T-helper 2 cell (primary cell): ENCODE data around the gene PARP16.

Experiments used
- DNase-seq, 5 experiments: peaks; one replicate each; pipeline versions ENCODE4 v3.0.0 to v3.0.0-alpha.2; 2012 to 2022
- total RNA-seq, 2 donors: gene quantifications; one replicate each; lab custom pipeline; 2026; lab: John Stamatoyannopoulos, UW

PARP16 gene, protein sequence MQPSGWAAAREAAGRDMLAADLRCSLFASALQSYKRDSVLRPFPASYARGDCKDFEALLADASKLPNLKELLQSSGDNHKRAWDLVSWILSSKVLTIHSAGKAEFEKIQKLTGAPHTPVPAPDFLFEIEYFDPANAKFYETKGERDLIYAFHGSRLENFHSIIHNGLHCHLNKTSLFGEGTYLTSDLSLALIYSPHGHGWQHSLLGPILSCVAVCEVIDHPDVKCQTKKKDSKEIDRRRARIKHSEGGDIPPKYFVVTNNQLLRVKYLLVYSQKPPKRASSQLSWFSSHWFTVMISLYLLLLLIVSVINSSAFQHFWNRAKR
- total RNA-seq, result 16.5 to 25.3 reads per million in 2 donors

DNA sequence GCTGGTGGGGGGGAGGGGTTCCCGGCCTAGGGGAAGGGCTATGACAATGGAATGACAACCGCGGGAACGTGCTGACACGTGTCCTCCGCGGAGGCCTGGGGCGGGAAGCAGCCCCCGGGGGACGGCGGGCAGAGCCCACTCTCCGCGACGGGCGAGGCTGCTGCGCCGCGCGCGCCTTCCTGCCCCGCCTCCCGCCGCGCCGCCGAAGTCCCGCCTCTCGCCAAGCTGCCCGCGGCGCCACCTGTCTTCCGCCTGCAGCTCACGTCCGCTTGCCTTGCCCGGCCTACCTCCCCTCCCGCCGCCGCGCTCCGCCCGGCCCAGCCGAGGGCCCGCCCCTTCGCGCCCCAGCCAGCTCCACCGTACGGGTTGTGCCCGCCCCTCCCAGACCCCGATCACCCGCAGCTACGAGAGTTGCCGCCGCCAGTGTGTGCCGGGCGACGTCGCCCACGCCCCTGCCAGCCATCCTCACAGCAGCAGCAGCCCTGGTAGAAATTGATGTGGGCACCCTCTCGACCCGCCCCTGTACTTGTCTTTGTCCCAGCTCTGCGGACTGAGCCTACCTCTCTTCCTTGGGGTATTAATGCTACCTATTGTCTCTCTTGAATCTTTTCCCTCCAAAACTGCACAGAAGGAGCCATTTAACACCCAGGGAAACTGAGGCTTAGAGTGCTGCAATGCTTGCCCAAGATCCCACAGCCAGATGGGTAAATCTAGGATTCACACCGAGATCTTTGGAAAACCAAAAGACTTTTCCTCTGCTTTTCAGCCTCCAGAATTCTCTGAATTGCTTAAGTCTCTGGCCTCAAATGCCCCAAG lies at the start of gene PARP16:
TSS of gene PARP16 (minus strand) at position 180 of the 816 bp plus-strand sequence. CDS start 457 bp downstream, outside the sequence.
- DNase-seq, result peak; percentile 87 to 97 (median 90)

DNA sequence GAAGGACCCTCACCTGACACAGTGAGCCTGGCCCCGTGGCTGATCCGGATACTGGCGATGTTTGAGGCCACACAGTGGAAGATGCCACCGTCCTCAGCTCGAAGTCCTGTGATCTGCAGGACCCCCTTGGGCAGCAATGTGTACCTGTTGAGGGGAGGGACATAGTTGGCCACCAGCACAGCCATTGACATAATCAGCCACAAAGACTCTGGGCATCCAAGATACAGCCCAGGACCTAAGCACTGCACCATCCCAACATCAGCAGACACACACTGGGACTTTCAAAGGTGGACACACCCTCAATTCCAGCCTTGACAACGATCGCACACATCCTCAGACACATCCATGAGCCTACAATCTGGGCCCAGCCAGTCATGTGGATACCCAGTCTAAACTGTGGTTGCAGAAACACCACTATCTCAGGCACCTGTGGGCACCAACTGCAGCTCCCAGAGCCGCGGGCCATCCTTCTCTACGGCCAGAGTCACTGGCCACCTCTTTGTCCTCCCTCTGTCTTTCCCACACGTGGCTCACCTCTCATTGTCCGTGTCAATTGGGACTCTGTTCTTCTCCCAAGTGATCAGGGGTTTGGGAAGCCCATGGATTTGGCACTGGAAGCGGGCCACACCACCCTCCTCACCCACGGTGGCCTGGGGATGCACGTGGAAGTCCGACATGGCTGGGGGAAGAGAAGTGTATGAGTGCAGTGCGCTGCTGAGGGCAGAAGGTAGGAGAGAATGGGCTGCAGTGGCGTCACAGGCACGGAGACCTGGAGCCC lies 48.8 kb upstream of the PARP16 start:
- no peak for DNase-seq

DNA sequence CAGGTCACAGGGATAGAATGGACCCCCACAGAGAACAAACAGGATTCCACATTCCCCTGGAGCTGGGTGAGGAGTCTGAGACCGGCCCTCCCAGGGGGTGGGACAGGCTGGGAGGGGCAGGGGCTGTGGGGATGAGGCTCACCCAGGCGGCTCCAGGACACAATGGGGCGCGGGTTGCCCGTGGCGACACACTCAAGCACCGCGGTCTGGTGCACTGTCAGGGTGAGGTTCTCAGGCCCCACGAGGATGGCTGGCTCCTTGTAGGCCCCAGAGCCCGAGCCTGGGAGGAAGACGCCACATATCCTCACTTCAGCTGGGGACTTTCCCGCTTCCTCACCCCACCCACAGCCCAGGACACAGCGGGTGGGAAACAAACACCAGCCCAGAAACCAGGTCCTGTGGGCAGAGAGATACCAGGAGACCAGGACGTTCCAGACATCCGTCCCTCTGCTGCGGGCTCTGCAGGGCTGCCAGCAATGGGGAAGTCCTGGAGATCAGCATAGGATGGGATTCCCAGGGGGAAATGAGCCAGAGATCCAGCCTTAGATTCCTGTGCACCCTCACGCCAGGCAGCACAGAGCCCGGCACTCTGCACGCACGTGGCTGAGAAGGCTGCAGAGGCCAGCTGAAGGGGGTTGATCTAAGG lies 48.0 kb upstream of the PARP16 start:
- no peak for DNase-seq

DNA sequence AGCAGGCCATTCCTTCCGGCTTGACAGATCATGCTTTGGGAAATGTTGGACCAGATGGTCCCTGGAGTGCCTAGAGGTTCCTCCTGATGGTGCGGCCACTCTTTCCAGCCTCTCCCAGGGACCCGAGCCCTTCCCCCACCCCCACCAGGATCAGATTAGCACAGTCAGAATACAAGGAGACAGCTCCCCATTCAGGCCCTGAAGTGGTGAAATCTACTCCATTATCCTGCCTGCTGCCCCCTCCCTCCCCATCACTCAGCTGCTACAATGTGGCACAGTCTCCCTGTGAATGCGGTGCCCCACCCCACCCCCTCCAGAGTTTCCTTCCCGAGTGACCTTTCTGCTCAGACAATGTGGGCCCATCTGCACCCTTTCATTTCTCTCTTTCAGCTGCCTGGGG lies 47.2 kb upstream of the PARP16 start:
- DNase-seq, result no peak

DNA sequence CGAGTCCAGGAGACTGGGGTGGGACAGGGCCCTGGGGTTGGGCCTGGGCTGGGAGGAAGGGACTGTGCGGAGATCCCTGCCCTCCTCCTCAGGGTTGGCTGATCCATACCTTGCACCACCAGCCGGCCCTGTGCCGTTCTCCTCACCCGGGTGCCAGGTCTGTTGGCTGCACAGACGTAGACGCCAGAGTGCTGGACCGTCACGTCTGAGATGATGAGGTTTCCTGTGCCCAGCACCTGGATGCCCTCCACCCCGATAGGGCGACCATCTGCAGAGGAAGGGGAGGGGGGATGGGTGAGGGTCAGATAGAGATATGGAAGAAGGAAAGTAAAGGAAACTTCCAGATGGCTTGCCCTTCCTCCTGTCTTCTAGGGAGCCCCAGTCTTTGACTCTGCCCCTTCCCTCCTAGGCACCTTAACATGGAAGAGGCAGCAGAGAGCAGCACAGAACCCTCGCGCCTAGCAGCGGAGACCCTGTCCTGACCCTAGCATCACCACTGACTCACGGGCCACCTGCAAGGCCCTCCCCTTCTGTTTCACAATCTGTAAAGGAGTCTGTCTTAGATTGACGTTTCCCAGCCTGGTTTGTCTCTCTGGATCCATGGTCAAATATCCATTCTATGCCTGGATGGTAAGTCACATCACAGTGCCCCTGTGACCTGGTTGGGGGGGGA lies 46.6 kb upstream of the PARP16 start:
- DNase-seq, result no peak

DNA sequence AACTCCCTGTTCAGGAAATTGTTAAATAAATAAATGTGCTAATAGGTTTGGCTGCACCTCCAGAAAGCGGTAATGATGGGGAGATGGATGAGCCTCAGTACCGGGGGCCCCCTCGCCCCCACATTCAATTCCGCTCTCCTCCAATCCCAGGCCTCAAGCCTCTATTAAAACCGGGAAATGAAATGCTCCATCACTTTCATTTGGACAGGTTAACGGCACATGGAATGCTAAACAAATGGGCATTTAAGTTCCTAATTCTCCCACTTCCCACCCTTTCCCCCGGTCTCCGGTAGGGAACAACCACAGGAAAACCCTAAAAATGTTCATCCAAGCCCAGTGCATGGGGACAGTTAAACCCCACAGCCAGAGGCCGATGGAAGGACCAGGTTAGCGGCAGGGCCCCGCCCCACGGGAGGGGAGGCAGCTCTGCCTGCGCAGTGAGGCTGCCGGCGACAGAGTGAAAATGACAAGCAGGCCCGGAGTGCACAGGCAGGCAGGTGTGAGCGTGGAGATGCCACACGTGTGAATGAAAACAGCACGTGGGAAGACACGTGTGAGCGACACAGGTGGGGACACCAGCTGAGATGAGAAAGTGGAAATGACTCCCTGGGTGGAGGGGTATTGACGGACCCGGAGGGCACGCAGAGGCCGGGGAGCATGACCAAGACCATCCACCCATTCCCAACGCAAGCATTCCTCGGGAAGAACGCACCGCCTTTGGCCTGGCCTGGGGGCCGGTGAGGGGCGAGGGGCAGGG lies 45.9 kb upstream of the PARP16 start:
- DNase-seq, result no peak

DNA sequence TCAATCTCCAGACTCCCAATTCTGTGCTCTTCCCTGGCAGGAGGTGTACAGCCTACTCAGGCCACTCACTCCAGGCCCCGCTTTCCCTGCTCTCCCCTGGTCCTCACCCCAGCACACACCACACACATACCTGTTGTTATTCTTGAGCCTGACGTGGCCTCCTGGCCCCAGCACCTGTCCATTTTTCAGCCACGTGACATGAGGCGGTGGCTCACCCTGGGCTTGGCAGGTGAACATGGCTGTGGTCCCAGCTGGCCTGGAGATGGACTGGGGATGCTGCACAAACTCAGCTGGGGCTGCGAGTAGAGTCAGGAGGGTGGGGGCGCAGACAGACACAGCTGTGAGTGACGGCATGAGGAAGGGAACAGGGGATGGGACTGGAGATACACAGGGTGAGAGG lies 45.1 kb upstream of the PARP16 start:
- no peak for DNase-seq

DNA sequence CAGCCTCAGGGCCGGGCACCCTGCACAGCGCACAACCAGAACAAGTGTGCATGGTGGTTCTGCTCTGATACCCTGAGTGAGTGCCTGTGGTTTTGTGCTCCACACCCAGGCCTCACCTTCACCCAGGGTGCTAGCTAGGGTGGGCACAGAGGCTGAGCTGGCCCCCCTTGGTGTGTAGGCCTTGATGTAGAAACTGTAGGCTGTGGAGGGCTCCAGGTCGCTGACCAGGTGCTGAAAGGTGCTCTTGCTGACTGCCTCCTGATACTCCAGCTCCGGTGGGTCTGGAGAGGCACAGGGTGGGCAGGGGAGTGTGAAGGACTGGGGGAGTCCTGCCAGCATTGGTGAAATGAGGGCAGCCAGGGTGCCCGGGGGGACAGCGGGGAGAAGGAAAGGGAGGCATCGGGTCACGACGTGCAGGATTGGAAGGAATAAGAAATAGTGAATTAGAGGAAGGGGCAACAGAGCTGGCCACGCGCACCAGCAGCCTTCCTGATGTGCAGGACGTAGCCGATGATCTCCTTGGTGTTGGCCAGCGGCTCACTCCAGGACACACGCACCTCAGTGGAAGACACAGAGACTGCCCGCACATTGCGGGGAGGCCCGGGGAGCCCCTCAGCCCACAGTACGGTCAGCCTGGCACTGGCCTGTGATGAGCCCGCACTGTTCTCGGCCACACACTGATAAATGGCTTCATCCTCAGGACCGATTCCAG lies 44.4 kb upstream of the PARP16 start:
- no peak for DNase-seq

DNA sequence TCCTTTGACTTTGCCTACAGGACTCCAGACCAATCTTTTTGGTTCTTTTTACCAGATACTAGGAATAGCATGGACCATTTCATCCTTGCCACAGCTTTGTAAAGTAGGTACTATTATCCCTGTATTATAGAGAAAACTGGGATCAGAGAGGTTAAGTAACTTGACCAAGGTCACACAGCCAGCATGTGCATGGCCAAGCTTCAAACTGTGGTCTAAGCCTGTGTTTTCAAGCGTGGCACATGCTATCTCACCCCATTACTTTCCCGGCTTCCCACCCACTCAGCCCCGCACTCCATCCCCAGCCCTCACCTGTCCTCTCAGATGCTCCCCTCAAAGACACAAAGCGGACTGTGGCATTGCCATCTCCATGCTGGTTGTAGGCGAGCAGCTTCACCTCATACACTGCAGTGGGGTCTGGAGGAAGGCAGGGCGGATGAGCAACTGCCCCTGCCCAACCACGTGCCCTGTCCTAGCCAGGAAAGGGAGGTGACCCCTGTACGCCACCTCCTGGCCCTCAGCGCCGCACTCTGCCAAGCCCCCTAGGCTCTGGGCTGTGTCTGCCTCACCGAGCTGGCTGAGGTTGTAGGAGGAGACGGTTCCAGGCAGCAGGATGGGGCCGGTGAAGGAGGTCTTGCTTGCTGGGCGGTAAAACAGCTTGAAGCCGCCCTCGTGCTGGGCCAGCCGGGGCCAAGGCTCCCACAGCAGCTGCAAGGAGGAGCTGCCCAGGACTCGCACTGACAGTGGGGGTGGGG lies 43.5 kb upstream of the PARP16 start:
- DNase-seq, result no peak

DNA sequence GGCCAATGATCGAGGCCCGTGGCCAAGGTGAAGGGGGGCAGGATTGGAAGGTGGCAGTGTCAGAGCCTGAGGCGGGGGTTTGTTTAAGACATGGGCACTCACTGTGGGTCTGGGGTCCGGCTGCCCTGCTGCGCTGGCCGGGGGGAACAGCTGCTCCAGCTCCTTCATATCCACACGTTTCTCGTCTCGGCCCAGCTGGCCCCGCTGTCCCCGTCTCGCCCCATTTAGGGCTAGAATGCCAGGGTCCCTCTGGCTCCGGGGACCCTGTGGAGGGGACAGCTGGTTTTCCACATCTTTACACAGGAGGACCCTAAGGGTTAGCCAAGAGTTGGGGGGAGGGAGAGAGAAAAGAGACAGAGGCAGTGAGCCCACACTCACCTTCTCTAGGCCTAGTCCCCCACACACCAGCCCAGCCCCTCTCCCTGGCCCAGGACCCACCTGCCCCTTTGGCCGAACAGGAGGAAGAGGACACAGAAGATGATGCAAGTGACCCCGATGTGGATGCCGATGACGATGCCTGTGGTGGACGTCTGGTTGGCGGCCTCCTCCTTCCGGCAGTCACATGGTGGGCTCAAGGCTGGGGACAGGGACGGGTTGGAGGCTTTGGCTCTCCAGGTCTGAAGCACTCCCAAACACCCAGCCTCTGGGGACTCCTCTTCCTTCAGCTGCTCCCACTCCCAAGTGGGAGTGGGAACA lies 42.8 kb upstream of the PARP16 start:
- DNase-seq, result no peak

DNA sequence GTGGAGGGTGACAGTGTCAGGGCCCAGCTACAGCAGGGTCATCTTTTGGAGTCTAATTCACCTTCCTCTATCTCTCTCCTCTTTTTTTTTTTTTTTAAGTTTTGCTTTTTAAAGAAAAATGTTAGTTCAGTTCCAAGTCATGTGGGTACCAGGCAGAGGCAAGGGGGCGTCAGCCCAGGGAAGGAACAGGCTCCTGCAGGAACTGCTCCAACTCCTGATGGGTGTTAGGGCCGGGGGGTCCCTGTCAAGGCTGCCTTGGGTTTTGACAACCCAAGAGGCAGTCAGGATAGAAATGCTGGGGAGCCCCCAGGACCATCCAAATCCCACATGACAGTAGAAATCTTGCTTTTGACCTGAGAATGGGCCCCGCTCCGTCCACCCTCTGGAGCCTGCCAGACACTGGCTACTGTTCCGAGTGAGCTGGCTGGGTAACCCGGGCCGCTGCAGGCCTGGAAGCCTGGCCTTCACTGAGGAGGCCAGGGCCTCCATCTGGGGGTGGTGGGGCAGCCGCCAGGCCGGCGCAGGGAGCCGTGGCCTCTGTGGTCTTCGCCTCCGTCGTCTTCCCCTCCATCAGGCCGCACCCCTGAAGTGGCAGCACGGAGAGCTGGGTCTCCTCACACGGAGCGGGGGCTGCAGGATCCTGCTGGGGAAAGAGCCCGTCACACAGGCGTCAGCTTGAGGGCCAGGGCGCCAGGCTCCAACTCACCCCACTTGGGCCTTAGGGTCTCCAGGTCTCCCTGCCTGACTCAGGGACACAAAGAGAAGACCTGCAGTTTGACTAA lies 42.0 kb upstream of the PARP16 start:
- no peak for DNase-seq

DNA sequence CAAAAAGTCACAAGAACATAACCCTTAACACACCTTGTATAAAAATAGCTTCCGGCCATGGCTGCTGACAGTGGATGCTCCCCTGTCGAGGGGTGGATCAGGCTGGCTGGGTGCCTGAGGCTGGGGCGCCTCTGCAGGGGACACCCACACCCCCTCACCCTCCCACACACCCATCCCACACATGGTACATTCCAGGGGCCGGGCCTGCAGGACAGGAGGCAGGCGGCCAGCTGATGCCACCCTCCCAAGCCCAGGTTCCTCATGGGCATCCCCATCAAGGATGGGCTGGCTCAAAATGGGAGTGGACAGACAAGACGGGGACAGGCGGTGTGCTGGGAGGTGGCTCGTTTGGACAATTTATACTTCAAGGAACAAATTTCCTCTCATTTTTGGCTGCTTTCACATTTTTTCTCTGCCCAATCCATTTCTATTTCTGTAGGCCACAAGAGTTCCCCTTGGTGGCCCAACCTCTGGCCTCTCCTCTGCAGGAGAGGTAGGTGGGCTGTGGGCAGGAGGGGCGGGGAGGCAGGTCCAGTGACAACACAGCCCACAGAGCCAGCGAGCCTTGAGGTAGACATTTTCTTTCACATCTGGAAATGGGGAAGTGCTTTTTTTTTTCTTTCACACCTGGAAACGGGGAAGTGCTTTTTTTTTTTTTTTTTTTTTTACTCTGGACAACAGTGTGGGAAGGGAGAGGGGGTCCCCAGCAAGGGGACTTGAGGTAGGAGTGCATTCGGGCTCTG lies 41.1 kb upstream of the PARP16 start:
- no peak for DNase-seq

DNA sequence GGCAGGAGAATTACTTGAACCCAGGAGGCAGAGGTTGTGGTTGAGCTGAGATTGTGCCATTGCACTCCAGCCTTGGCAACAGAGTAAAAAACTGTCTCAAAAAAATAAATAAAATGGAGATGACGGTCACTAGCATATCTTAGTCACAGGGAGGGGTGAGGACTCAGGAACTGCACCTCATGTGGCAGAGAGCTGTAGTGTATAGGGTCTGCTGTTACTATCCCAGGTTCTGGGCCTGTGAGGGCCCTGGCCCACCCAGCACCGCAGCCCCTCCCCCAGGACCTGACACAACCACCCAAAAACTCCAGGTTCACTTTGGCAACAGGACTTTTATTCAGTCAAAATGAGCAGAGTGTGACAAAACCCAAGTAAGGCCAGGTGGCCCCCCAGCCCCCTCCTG lies 40.1 kb upstream of the PARP16 start:
- no peak for DNase-seq

DNA sequence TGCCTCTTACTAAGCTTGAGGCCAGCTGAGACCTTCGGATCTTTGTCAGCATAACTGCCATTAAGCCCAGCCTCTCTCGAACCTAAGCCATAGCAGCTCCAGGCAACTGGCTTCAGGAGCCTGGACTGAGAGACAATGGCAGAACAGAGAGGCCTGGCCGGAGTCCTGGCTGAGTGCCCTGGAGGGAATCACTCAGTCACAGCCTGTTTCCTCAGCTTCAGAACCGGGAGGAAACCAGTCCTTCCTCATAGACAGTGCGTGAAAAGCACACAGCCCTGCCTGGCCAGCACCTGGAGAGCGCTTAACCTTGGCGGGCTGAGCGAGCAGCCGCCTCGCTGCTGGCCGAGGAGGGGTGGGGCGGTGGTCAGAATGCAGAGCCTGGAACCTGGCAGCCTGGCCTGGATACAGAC lies 39.4 kb upstream of the PARP16 start:
- DNase-seq, result no peak

DNA sequence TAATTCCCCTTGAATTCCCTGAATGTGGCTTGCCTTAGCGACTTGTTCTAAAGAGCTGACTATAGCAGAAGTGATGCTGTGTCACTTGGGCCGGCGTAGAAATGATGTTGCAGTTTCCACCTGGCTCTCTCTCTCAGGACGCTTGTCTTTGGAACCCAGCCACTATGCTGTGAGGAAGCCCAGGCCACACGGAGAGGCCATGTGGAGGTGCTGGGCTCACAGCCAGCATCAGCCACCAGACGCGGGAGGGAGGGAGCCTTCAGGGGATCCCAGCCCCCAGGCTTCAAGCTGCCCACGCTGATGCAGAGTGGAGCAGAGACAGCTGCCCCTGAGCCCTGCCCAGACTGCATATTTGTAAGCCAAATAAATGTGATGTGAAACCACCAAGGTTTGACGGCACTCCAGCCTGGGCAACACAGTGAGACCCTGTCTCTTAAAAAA lies 36.4 kb upstream of the PARP16 start:
- no peak for DNase-seq

DNA sequence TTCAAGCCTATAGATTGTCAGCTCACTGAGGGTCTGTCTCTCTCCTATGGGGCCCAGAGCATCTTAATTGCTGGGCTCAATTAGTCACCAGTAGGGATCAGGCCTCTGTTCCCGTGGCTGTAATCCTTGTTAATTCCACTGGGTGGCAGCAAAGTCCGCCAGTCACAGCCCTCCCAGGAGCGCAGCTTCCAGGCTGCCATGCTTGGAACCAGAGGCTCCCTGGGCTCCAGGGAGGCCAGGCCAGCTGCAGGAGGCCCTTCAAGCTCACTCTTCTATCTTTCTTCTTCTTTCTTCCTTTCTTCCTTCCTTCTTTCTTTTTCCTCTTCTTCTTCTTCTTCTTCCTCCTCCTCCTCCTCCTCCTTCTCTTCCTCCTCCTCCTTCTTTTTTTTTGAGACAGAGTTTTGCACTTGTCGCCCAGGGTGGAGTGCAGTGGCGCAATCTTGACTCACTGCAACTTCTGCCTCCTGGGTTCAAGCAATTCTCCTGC lies 32.2 kb upstream of the PARP16 start:
- DNase-seq, result peak; percentile 43 to 67 (median 64)

DNA sequence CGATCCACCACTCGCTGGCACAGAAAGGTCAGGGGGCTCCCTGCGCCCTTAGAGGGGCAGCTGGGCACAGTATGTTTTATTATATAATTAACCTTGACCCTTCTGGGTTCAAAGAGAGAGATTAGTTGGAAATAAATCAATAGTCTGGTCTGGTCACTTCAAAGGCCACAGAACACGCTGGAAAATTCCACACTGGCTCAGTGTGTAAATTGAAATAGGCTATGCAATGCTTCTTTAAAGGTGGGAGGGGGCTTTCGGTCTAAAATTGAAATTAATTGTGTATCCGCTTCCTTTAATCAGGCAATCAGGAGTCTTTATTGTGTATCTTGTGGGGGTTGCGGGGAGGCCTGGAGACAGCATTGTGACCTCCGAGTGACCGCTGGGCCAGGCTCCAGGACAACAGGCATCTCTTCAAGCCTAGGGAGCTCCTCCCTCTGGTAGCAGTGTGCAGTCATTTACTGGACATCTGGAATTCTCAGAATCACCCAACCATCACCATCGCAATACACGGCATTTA lies 25.8 kb upstream of the PARP16 start:
- no peak for DNase-seq
